HG02885 (cell line): ENCODE measurements around the gene RARRES2.
"Not testable (repeated sequence)": the region's sequence is repeated elsewhere in the genome, so short reads cannot be mapped to it uniquely, and the experiment has no call there.

Source experiments
- ATAC-seq: cut with Tn5 transposase; IDR thresholded peaks from one replicate; pipeline ENCODE4 v1.9.1; 2021; ENCODE audit warnings: mild to moderate bottlenecking; ENCODE audit not compliant: unreplicated experiment, poor library complexity

The RARRES2 gene

DNA sequence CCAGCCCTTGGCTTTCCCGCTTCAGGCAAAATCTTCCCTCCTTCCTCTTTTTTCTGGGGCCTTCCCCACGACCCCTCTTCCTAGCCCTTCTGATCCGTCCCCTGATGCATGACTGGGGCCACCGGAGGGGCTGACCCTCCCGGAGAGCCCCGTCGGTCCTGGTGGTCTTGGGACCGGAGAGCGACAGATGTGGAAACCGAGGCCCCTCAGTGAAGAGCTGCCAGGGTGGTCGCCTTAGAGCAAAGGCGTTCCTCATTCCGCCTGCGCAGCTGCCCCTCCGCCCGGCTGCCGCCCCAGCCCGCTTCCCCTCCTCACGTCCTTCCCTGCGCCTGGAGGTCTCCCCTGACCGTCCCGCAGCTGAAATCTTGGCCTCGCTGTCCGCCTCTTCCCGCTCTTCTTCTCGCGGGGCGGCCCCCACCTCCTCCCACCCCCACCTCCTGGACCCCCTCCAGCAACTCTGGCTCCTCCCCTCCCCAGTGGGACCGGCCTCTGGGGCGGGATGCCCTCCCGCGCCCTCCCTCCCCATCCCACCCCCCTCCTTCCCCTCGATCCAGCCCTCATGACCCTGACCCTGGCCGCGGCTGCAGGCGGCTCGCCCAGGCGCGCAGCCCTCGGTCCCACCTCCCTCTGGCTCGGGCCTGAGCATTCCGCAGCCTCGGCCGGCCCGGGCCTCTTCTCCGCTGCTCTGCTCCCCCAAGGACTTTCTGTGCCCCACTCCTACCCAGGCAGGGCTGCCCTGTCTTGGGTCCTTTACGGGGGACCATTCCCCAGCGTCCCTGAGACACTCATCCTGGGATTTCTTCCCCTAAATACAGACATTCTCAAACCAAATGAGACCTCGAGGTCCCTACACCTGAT lies at the start of gene RARRES2:
TSS of gene RARRES2 (minus strand) at position 367 of the 858 bp plus-strand sequence. CDS start 1,020 bp downstream, outside the sequence.
- ATAC-seq = no peak

DNA sequence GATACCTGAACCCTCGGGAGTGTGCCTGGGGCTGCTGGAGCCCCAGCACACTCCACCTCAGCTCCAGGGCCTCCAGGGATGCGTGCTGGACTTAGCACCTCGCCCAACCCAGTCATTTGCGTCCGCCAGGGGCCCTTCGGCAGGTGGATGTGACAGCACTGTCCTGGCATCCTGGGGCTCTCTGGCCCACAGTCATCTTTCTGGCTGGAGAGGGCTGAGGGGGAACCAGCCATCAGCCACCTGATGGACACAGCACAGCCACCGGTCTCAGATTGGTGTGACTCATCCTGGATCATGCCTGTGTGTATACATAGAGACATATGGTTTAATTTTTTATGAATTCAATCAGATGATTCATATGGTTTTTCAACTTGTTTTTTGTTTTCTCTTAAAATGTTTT lies 48.8 kb upstream of the RARRES2 start:
- no peak for ATAC-seq

DNA sequence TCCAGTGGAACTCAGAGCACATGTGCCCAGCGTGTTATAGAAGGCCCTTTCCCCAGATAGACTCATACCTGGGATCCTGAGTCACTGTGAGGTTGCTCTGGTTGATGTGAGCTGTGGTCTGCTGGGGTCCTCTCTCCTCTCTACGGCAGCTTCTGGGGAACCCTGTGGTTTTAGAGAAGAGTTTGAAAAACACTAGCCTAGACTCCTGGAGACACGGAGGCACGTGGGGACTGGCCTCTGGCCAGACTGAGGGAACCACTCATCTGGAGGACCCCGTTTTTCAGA lies 48.0 kb upstream of the RARRES2 start:
- ATAC-seq = no peak

DNA sequence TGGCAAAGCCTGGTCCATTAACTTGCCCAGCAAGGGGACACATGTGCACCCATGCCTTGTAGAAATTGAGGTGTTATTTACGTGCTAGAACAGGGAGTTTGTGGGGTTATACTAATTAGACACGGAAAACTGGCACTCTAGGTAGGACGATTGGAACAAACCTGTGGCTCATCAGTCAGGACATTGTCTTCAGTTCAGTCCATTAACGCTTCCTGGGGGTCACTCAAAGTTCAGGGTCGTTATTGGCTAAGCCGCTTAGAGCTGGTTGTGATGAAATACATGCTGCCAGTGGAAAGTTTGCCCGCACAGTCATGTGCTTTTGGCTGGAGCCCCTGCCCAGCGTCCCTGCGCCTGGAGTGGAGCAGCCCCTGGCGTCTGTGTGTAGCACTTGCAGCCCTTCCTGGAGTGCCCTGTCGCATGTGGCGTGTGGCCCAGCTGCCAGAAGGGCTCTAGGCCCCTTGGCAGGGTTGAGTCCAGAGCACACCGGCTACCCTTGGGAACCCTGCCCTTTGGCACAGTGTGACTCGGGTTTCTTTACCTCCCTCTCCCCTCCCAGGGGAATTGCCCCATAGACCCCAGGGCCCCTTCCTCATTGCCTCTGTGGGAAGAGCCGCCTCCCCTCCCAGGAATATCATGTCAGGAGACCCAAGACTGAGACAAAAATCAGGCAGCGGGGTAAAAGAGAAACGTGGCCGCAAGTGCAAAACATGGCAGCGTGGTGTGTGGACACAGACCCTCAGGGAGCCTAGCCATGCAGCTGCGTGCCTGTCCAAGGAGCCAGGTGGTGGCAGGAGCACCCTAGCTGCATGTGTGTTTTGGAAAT lies 47.5 kb upstream of the RARRES2 start:
- no peak for ATAC-seq

DNA sequence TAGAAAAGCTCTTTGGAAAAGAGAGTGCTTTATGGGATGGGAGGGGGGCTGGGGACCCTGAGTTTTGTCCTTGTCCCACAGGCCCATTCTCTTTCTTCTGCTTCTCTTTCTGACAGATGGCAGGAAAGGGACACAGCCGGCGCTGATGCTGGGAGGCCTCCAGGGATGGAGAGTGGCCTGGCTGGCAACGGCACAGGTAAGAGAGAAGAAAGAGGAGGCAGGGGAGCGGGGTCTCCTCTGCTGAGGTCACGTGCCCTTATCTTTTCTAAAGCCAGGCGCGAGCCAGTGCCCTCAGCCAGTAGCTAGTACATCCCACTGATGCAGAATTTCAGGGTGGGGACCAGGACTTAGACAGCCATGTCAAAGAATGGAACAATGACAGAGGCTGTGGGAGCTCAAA lies 46.9 kb upstream of the RARRES2 start:
- no peak for ATAC-seq

DNA sequence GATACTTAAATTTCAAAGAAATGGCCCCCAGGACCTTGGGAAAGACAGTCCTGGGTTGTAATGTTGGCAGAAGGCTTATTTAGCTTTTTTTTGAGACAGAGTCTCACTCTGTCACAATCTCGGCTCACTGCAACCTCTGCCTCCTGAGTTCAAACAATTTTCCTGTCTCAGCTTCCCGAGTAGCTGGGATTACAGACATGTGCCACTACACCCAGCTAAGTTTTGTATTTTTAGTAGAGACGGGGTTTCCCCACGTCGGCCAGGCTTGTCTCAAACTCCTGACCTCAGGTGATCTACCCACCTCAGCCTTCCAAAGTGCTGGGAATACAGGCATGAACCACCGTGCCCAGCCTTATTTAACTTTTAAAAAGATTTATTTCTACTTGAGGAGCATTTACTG lies 44.5 kb upstream of the RARRES2 start:
- ATAC-seq = not testable (repeated sequence)

DNA sequence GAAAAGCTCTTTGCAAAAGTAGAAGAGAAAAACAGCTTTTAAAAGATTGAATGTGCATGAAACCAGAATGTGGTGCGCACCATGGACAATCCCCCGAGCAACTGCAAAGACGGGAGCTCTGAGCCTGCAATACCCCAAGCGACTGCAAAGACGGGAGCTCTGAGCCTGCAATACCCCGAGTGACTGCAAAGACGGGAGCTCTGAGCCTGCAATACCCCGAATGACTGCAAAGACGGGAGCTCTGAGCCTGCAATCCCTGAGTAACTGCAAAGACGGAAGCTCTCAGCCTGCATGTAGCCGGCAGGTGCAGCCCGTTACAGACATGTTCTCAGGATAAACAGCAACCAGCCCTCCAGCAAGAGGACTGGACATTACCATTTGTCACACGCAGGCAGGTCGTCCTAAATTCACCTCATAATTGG lies 43.9 kb upstream of the RARRES2 start:
- ATAC-seq = no peak

DNA sequence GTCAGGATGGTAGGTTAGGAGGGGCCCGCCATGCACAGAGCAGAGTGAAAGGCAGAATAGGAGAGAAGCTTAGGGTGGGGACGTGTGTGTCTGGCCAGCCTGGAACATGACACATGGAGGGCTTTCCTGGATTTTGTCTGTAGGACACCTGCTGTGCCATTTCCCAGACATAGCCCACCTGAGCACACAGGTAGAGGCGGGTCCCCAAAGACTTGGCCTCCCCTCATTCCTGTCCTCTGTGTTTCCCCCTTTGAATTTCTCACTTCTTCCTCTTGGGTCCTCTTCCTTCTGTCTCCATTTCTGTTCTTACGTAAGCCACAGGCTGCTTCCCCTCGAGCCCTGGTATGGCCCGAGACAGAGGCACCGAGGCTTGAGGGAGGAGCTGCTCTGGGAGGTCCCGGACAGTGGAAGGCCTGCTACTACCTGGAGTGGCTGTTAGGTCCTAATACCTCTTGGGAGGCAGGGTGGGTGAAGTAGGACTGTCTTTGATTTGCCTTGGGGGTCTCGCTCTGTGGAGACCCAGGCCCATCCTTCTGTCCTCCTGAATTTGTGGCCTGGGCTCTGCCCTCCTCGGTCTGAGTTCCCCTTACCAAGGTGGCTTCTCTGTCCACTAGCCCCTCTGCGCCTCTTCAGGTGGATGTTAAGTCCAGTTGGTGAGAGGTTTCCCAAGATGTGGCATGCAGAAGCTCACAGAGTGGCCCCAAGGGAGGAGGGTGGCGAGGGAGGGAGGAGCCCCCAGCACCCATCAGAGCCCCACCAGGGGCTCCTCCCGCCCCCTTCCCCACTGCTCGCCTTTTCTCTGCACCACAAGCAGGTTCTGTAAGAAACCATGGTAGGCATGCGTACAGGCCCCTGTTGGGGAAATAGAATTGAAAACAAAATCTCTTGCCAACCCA lies 43.2 kb upstream of the RARRES2 start:
- no peak for ATAC-seq

DNA sequence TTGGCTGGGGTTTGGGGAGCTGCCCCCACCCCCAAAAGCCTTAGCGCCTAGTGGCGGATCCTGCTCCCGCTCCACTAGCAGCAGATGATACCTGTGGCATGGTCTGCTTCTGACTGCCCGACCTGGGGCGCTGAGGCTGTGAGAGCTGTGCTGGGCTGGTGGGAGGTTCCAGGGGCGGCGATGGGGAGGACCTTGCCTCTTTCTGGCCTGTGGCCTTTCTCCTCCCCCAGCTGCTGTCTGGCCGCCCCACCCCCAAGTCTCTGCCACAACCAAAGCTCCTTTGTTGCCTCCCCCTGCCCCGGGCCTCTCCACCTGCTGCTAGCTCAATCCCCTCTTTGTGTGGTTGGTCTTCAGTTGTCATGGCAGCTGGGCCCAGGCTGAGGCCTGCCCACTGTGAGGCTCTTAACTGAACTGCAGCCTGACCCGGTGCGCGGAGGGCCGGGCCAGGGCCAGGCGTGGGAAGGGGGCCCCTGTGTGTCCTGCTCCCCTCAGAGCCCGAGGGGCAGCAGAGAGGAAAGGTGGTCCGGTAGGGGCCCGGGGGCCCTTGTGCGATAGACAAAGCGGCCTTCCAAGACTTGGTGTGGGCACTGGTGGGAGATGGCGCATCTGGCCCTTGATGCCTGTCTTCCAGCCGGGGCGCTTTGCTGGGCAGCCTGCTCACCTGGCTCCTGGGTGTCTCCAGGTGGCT lies 42.4 kb upstream of the RARRES2 start:
- ATAC-seq = no peak

DNA sequence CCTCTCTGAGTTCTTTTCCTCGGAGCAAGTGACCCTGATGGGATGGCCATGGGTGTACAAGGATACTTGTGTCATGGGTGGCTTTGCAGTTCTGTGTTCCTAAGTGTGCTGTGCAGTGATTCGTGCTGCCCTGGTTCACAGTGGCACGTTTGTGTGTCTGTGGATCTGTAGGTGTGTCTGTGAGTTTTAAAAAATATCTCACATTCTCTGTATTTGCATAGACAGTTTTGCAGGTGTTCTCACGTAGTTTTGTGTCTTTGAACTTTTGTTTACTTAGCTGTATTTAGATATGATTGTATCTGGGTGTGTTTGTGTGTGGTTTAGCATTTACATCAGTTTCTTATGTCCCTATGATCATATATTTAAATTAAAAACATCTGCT lies 41.4 kb upstream of the RARRES2 start:
- no peak for ATAC-seq

DNA sequence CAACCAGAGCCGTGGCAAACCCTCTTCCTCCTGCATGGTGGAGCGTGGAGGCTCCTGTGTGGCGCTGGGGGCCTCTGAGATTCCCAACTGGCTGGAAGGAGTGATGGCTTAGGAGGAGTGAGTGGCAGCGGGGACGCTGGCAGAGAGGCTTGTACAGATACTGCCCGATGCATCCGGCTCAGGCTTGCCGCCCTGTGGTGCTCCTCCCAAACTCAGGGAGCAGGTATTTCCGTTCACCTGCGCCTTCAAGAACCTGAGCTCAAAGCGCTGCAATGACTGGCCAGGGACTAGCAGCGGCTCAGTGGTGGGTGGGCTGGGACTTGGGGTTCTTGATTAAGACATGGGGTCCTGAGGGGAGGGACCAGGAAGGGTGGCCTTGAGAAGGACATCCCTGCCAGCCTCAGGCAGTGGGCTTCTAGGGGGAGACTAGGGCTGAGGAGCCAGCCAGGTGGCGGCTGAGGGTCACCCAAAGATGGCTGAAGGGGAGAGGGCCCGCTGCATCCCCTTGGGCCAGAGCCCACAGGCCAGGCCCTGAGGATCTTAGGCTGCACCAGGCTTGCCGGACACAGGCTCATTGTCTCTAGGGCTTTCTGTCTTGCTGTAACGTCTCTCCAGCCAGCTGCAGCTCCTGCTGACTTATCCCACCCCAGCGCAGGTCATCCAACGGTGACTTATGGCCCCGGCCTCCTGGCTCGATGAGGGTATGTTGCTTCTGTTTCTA lies 40.9 kb upstream of the RARRES2 start:
- no peak for ATAC-seq

DNA sequence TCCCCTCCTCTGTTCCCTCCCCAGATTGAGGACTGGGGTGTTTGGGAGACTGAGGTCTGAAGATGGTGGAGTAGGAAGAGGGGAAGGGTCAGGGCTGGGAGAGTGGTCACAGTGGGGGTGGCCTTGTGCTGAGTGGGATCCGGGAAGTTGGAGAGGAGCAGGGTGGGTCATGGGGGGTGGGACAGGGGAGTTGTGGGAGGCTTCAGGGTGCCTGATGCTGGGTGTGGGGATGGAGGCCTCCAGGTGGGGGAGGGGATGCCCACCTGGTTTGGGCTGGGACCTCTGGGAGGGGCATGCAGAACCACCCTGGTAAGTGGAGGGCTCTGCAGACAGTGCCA lies 40.3 kb upstream of the RARRES2 start:
- no peak for ATAC-seq

DNA sequence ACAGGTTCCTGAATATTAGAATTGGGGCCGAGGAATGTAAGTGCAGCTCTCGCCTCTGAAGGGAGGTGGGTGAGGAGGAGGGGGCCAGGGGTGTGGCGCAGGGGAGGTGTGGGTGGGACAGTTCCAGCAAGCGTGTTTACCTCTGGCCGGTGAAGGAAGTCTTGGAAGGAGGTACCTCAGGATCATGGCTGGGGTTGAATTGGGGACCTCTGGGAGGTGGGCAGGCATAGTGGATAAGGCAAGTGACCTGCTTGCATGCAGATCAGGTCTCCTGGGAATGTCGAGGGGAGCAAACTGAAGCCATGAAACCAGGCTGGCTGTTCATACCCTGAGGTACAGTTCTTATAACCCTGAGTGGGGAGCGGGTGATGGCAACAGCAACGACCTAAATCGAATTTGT lies 39.7 kb upstream of the RARRES2 start:
- no peak for ATAC-seq

DNA sequence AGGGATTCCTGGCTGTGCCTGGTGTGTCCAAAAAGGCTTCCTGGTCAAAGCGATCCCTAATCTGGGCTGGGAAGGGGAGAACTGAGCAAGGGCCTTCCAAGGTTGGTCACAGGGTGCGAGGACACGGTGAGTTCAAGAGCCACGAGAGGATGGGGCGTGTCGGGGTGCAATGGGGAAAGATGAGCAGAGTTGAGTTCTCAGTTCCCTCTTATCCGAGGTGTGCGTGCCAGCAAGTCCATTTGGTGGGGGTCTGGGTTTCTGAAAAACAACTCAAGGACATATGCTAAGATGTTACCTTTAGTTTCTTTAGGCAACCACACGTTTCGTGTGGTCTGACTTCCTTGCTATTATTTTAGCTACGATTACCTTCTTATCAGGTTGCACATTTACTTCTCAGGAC lies 39.0 kb upstream of the RARRES2 start:
- ATAC-seq = no peak

DNA sequence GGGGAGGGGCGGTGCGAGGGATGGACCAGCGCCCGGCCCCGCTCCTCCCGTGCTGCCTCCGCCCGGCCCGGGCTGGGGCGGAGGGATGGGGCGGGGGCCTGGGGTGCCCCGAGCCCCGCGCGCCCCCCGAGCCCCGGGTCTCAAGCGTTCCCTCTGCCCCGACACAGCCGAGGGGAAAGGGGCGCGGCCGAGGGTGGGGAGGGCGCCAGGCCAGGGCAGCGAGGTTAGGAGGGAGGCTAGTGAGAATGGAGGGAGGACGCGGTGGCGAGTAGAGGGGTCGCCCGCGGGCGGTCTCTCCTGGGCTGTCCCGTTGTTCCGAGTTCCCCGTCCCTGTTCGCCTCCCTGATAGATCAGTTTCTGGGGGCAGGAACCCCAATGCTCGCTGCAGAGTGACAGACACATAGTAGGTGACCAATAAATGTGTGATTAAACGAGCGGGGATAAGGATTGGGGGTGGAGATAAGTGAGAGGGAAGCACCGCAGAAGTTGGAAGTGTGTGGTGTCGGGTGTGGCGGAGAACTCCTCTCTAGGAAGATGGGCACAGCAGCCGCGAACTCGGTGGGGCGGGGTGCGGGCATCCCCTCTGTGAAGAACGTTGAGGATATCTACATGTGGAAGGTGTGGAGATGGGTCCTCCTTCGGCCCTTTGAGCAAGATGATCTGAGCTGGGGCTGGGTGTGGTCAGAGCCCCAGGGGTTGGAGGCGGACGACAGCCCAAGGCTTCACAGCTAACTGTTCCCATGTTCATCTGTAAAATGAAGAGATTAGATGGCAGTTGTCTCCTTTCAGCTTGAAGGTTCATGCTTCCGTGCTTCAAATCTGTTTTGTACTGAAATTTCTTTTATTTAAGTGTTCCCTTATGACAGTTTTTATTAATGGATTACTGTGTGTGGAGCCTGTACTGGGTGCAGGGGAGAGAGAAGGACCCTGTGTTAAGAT lies 38.3 kb upstream of the RARRES2 start:
- ATAC-seq = peak; percentile 26

DNA sequence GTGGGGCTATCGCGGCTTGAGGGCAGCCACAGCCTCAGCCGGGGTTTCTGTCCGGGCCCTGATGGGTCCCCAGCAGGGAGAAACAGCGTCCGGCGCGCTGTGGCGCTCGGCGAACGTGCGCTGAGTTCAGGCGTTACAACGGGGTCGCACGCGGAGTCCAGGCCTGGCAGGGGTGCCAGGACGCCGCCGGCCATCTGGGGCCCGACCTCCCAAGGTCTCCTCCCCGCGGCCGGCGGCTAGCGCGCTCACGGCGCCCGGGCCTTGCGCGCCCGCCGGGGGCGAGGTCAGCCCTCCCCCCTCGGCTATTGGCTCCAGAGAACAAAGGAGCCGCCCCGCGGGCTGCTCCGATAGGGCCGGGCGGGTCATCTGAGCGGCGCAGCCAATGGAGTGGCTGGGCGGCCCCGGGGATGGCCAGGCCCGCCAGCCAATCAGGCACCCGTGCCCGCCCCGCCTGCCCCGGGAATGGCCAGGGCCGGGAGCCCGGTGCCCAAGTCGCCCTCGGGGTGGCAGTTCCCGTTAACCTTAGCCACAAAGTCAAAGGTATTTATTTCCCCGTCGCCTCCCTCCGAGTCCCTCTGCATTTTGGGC lies 37.5 kb upstream of the RARRES2 start, which contains the start of gene ZNF775:
TSS of gene ZNF775 (plus strand) at position 478 of the 588 bp plus-strand sequence. CDS start 9,141 bp downstream, outside the sequence.
- peak; percentile 88 for ATAC-seq

DNA sequence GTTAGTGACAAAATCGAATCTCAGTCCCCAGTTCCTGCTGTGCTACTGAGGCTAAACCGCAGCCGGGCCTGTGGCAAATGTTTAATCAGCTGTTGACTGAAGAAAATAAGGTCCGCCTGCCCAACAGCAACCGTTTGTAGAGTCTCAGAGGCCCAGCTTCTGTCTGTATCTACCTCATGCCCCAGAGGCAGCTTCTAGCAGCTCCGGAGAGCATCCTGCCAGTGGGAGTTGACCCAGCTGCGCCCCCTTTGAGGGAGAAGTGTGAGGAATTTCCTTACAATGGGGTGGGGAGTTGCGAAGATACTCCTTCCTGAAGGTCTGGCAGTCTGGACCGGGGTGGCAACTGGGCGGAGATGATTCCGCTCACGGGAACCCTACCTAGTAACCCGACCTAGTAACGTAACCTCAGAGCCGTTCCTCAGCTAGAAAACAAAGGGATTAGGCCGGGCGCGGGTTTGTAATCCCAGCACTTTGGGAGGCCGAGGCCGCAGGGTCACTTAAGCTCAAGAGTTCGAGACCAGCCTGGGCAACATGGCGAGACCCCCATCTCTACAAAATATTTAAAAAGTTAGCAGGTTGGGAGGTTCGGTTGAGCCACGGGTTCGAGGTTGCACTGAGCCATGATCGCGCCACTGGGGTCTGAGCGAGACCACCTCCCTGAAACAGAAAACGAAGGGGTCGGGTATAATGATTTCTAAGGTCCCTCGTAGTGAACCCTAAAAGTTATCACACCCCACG lies 36.9 kb upstream of the RARRES2 start:
- ATAC-seq = no peak
